ENCODE results near the gene CYP3A7. TPM values are rescaled to one million over a fixed set of nuclear protein-coding genes. Genes with fewer than 3 reads are reported as not detected.
A peak's percentile ranks its signal among the peaks of the same experiment; 100 is the strongest.

CYP3A7 gene
- total and polyA plus RNA-seq, 2 of the 13 experiments (the other 11 are each of a cell fraction or from before 2014, with no cell fraction given): 5.8 to 6.4 TPM

GRCh38 chr7:99679032-99679399 lies 56.0 kb downstream of the CYP3A7 start (continued):
- TF ChIP-seq ZBTB38 (CRISPR knock-in tag; IDR thresholded peaks at IDR 0.05) (0 out of 2 replicates have a peak, but pooled peaks have one; percentile 50), IKZF4 (CRISPR knock-in tag; IDR thresholded peaks at IDR 0.05; ENCODE audit: borderline replicate concordance, low read depth, not compliant biosample characterization) (no peak), SKIL (CRISPR knock-in tag; IDR thresholded peaks at IDR 0.05; ENCODE audit: borderline replicate concordance) (no peak), ZMYM4 (CRISPR knock-in tag; IDR thresholded peaks at IDR 0.05) (no peak), MED8 (CRISPR knock-in tag; IDR thresholded peaks at IDR 0.05; ENCODE audit: insufficient replicate concordance) (no peak), FIP1L1 (IDR thresholded peaks at IDR 0.05; ENCODE audit: borderline replicate concordance, insufficient read depth, low read depth, low read length) (no peak), ARHGAP35 (CRISPR knock-in tag; IDR thresholded peaks at IDR 0.05; ENCODE audit: borderline replicate concordance) (no peak), CHD4 (IDR thresholded peaks at IDR 0.05; ENCODE audit: borderline replicate concordance, low read length) (no peak), ZNF34 (CRISPR knock-in tag; IDR thresholded peaks at IDR 0.05; ENCODE audit: borderline replicate concordance) (no peak), ZKSCAN5 (CRISPR knock-in tag; IDR thresholded peaks at IDR 0.05) (no peak), ZNF607 (CRISPR knock-in tag; IDR thresholded peaks at IDR 0.05; ENCODE audit: borderline replicate concordance) (no peak), NFE2L1 (CRISPR knock-in tag; IDR thresholded peaks at IDR 0.05; ENCODE audit: borderline replicate concordance) (no peak), GABPB1 (CRISPR knock-in tag; IDR thresholded peaks at IDR 0.05) (no peak), RNF2 (conservative IDR thresholded peaks at IDR 0.05; ENCODE audit: low read depth) (no peak), NR3C1 (CRISPR knock-in tag; IDR thresholded peaks at IDR 0.05) (no peak), ZNF563 (CRISPR knock-in tag; IDR thresholded peaks at IDR 0.05) (no peak), CBX2 (IDR thresholded peaks at IDR 0.05; ENCODE audit: low read depth, low read length) (no peak), CBX2 (CRISPR knock-in tag; IDR thresholded peaks at IDR 0.05; ENCODE audit: low read depth) (no peak), HDAC1 (CRISPR knock-in tag; IDR thresholded peaks at IDR 0.05) (no peak)
- TF ChIP-seq, protein P1, sequence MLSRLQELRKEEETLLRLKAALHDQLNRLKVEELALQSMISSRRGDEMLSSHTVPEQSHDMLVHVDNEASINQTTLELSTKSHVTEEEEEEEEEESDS (CRISPR knock-in tag; IDR thresholded peaks at IDR 0.05; ENCODE audit: borderline replicate concordance): no peak
- TF ChIP-seq, protein P2, sequence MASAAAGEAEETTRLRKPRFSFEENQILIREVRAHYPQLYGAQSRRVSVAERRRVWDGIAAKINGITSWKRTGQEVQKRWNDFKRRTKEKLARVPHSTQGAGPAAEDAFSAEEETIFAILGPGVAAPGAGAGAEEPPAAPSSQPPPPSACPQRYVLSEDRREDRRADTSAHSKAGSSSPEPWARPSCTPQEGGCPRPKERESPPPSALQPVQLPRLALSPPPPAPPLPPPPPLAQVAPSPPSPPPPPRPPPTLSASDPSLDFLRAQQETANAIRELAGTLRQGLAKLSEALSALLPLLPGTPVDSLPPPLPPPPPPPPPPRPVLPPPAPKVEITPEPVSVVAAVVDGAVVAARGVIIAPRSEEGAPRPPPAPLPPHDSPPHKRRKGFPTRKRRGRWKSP (CRISPR knock-in tag; IDR thresholded peaks at IDR 0.05): no peak
- TF ChIP-seq, protein P3, sequence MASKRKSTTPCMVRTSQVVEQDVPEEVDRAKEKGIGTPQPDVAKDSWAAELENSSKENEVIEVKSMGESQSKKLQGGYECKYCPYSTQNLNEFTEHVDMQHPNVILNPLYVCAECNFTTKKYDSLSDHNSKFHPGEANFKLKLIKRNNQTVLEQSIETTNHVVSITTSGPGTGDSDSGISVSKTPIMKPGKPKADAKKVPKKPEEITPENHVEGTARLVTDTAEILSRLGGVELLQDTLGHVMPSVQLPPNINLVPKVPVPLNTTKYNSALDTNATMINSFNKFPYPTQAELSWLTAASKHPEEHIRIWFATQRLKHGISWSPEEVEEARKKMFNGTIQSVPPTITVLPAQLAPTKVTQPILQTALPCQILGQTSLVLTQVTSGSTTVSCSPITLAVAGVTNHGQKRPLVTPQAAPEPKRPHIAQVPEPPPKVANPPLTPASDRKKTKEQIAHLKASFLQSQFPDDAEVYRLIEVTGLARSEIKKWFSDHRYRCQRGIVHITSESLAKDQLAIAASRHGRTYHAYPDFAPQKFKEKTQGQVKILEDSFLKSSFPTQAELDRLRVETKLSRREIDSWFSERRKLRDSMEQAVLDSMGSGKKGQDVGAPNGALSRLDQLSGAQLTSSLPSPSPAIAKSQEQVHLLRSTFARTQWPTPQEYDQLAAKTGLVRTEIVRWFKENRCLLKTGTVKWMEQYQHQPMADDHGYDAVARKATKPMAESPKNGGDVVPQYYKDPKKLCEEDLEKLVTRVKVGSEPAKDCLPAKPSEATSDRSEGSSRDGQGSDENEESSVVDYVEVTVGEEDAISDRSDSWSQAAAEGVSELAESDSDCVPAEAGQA (IDR thresholded peaks at IDR 0.05; ENCODE audit: low read depth): no peak
- TF ChIP-seq, protein P3 (CRISPR knock-in tag; IDR thresholded peaks at IDR 0.05; ENCODE audit: borderline replicate concordance): no peak
